CD4-positive, alpha-beta T cell treated with Interleukin-4 for 1 hour (primary cell): ENCODE results near the gene DTX1.

ENCODE experiments used
- DNase-seq, 2 donors: peaks; one replicate each; pipeline ENCODE4 v3.0.0-alpha.2; 2020 to 2022

Gene DTX1

DNA sequence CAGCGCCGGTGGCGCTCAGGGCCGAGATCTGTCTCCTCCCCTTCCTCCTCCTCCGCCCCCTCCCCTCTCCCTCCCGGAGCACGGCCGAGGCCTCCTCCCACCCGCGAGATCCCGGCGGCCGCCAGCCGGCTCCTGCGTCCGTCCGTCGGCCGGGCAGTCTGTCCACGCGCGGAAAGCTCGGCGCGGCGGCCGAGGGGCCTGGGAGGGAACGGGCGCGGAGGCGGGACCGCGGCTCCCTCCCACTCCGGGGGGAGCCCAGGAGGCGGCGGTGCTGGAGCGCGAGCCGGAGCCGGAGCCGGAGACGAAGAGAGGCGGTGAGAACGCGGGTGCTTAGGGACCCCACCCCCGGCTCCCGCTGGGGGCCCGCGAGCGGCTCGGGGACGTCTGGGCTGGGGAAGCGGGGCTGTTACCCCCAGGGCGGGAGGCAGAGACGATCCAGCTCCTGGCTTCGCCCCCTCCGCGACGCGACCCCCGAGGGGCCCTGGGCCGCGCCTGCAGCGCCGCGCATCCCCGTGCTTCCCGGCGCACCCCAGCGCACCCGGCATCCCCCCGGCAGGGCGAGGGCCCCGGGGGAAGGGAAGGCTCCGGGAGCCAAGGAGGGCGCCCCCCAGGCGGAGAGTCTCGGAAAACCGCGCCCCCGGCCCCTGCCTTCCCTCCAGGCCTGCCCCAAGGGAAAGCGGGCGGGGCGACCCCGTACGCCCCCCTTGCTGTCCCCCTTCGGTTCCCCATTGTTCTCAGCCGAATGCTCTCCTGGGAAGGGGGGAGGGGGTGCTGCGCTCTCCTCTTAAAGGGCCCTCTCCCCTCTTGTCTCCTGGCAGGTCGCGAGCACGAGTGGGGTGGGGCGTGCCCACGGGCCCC is at the start of gene DTX1:
Gene DTX1, plus strand, starts transcription at position 100 of the 858 bp plus-strand sequence. CDS start 1,463 bp downstream, outside the sequence.
- DNase-seq: peak; percentile 22 to 39

DNA sequence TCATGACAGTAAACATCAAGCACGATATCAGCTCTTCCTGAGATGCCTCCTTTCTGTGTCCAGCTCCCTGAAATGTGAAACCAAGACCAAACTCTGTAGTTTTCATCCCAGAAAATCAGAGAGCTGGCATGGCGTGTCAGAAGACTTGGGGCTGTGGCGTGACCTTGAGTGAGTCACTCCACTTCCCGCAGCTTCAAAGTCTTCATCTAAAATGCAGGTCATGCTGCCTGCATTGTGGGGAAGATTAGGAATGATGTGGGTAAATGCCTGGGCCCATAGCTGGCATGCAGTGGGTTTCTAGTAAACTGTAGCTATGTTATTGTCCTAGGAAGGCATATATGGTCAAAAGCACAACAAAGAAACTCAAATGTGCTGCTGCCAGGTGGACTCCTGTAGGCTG is 49.4 kb upstream of the DTX1 start:
- no peak for DNase-seq

DNA sequence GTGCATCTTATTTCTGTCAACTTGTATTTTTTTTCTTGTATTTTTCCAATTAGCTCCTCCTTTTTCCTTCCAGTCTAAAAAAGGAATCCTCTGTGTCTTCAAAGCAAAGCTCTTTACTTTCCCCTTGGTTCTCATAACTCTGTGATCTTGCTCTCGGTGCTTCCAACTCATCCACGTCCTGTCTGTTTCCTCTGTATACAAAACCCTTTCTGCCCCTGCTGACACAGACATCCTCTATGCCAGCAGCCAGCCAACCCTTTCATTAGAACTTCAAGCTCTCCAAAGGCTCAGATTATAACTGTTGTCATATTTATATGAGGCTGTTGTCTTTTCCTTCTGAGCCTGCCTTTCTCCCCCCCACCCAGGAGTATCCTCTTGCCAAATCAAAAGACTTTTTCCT is 45.8 kb upstream of the DTX1 start:
- no peak for DNase-seq

DNA sequence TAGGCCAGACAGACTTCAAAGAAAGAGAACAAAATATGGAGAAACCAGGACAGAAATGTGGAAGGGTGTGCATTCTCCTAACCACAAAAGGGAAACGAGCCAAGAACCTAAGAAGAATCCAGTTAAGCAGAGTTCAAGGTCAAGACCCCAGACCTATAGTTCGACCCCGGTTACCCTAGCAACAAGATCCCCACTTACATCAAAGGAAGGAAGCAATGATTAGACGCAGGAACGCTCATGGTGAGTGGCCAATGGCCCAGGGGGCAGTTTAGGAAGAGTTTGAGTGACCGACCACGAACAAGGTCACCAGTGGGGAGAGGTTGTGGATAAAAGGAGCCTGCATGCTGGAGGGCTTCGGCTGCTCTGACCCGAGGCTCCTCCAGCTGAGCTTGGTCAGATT is 42.0 kb upstream of the DTX1 start:
- DNase-seq: no peak

DNA sequence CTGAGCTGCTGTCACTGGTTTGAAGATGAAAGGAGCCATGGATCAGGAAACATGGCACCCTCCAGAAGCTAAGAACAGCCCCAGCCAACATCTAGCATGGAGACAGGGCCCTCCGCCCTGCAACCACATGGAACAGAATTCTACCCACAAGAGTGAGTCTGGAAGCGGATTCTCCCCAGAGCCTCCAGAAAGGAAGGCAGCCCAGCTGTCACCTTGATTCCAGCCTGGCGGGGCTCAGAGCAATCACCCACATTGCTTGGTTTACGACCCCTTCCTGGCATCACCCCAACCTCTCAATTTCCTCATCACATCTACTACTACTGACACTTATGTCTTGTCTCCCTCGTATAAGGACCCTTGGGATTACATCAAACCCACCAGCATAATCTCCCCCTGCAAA is 39.7 kb upstream of the DTX1 start:
- no peak for DNase-seq

DNA sequence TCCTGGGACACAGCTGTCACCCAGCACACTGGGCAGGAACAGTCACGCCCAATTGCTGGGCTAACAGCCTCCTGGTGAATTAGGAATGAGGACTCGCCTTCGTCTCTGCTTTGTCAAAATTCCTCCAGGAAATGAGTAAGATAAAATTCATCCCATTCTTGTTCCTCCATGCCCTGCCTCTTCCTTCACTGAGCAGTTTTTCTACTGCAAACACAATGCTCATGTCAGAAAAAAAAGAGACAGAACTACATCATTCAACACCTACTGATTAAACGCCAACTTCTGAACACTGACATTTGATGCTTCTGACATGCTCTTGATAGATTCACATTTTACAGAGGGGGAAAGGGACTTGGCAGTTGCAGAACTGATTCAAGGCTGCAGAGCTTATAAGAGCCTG is 37.5 kb upstream of the DTX1 start:
- no peak for DNase-seq

DNA sequence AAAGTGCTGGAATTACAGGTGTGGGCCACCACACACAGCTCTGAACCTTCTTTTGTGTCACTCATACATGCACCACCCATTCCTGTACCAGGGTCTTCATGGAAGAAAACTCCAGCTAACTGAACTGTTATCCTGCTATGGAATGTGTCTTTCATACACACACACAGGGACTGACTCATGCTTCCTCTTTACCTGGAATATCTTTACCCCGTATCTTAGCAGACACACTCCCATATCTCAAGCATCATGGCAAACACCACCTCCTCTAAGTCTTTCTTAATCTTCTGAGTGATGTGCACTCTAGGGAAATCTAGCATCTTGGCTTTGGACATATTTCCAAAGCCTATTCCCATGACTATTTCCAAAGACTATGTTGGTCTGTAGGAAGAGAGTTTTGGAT is 35.0 kb upstream of the DTX1 start:
- DNase-seq: no peak

DNA sequence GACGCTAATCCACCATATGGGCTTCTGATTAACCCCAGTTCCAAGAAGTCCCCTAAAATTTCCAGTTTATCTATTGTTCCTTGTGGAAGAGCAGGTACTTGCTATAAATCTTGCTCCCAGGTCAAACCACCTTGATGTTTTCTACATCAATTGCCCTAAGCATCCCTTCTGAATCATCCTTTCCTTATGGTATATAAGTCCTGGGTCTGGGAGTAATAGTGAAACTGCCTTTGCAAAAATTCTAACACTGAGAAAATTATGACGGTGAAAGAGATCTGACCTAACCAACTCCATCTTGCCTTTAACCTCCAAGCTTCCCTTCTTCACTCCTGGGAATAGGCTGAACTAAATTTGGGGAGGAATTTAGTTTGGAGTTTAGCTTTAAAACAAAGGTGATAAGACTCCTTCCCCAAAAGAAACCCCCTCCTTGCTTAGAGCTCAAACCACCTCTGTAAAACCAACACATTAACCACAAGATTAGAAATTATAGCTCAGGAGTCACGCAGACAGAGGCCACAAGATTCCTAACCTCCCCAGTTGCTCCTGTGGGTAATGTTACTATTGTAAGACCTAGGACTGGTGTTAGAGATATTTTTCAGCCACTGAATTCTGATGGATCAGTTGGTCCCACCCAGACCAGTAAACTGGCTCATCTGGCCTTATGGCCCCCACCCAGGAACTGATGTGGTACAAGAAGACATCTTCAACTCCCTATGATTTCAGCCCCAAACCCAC is 33.8 kb upstream of the DTX1 start:
- no peak for DNase-seq

DNA sequence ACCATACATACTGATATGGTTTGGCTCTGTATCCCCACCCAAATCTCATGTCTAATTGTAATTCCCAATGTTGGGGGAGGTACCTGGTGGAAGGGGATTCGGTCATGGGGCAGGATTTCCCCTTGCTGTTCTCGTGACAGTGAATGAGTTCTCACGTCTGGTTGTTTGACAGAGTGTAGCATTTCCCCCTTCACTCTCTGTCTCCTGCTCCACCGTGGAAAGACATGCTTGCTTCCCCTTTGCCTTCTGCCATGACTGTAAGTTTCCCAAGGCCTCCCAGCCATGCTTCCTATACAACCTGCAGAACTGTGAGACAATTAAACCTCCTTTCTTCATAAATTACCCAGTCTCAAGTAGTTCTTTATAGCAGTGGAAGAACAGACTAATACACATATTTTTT is 28.8 kb upstream of the DTX1 start:
- no peak for DNase-seq

DNA sequence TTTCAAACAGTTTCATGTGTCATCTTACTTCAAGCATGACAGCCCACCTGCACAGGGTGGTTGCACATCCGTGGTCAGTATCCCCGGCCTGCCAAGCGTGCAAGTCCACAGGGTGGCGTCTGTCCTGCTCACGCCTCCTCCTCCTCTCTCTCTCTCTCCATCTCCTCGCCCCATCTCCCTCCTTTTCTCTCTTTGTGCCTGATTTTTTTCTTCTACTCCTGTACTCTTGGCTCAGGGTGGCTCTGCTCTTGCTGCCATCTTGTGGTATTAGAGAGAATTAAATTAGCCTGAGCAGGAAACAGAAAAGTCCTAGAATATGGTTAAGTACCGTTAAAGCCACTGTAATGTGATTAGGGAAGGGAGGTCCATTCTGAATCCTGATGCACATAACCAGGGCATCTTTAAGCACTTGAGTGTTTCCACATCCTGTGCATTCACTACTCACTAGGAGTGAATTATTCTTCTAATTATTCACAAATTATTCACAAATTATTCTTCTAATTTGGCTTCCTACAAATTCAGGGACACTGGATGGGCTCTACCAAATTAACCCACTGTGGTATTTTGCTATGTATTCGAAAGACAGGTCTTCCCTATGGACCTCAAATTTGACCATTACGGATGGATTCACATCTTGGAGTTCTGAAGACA is 25.5 kb upstream of the DTX1 start:
- DNase-seq: peak in 1 of 2 donors; percentile 45

DNA sequence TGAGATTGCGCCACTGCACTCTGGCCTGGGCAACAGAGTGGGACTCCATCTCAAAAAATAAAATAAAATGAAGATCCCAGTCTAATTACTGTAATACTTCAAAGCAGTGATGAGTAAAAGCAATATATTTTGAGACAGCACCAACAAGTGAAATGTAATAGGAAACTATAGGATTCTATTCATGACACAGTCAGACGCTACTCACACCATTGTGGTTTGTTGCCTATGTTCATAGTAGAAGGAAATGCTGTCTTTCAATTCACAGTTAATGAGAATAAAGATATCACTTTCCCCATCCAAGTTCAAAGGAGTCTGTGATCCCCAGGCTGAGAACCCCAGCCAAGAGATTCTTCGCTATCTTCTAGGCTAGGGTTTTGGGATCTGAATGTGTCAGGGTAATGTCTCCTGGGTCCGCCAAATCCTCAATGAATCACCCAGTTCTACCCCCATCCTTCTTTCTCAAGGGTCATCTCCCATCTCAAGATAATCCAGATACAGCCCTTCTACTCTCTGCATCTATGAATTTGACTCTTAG is 16.6 kb upstream of the DTX1 start:
- DNase-seq: no peak

DNA sequence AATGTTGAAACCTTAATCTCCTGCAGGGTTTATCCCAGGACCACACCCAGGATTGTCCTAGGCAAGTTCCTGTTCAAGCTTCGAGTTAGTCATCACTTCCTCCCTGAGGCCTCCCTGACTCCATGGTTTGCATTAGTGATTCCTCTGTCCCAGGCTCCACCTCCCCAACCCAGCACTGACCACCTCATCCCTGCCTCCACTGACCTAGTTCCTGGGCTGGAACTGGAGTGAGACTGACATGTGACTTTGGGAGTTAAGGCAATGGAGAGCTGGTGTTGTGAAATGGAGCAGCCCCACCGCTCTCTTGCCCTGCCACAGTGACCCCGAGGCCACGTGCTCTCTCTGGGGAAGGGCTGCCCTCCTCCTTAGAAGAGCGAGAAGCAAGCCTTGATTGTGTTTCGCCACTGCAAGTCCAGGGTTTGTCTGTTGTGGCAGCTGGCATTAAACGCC is 15.8 kb upstream of the DTX1 start:
- peak in 1 of 2 donors; percentile 68 for DNase-seq

DNA sequence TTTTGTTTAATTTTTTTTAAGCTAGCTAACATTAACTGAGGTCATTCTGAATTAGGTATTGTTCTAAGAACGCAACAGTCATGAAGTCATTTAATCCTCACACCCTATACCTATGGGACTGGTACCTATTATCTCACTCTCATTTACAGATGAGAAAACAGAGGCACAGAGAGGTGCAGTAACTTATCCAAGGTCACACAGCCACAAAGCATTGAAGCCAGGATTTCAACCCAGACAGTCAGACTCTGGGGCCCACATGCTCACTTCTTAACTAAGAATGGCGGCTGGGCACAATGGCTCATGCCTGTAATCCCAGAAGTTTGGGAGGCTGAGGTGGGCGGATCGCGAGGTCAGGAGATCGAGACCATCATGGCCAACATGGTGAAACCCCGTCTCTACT is 15.0 kb upstream of the DTX1 start:
- DNase-seq: no peak

DNA sequence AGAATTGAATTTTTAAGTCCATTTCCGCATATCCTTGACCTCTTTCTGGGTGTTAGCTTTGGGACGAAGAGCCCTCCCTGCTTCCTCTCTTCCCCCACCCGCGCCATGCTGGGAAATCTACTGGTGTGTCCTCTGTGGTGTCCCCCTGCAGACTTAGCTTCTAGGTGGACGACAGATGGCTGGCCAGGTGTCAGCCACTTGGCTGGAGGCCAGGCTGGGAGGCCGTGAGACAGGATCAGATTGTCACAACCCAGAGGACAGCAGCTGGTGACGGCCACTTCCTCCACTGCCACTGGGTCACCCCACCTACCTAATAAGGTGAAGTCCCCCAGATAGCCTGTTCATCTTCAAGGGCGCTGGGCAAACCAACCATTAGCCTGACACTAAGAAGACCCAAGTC is 13.3 kb upstream of the DTX1 start:
- DNase-seq: no peak

DNA sequence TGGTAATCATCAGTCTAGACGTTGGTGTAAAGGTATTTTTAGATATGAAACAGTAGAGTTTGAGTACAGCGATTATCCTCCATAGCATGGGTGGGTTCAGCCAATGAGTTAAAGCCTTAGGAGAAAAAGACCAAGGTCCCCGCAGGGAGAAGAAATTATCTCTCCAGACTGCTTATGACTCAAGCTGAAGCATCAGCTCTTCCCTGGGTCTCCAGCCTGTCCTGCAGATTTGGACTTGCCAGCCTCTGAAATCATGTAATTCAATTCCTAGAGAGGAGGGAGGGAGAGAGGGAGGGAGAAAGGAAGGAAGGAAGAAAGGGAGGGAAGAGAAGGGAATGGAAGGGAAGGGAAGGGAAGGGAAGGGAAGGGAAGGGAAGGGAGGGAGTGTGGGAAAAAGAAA is 12.0 kb upstream of the DTX1 start:
- DNase-seq: no peak

DNA sequence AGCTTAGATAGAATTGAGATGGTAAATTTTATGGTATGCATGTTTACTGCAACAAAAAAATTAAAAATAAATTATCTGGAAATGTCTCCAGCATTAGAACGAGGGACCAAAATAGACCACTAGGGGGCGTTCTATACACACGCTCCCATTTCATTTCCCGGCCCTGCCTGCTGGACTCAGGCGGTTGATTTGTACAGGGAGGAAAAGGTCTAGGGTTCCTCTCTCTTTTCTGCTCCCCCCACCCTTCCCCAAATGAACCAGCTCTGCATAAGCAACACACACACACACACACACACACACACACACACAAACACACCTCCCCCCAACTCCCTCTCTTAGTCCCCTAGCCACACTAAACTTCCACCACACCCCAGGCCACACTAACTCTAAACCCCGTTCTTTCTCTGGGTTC is 7.8 kb upstream of the DTX1 start:
- peak; percentile 72 to 80 for DNase-seq

DNA sequence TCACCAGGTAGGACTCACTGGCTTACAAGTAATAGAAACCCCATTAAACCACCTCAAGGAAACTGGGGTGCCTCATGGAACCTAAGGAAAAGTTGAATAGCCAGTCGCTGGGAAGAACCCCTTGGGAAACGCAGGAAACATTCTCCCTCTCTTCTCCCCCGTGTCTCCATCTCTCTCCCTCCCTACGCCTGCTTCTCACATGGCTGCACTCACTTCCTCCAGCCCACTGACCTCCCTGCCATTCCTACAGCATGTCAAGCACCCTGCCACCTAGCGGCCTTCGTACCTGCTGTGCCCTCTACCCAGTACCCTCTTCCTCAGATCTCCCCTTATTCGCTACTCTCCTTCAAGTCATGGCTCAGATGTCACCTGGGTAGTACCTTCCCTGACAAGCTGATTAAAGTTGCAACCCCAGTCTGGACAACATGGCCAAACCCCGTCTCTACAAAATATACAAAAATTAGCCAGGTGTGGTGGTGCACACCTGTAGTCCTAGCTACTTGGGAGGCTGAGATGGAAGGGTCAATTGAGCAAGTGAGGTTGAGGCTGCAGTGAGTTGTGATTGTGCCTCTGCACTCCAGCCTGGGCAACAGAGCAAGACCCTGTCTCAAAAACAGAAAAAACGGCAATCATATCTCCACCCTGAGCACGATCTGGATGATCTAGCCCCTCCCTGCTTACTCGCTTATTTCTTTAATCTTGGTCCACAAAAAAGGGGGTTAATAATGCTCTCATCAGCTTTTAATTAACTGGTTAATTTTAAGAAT is 6.4 kb upstream of the DTX1 start:
- no peak for DNase-seq

DNA sequence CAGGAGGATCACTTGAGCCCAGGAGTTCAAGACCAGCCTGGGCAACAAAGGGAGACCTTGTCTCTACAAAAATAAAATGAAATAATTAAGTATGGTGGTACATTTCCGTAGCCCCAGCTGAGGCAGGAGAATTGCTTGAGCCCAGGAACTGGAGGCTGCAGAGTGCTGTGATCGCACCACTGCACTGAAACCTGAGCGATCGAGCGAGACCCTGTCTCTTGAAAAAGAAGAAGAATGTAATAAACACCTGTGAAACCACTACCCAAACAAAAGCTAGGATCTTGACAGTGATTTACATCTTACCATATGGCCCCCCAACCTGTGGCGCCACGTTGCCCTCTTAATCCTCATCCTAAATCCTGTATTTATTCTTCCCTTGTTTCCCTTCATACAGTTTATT is 5.7 kb upstream of the DTX1 start:
- no peak for DNase-seq

DNA sequence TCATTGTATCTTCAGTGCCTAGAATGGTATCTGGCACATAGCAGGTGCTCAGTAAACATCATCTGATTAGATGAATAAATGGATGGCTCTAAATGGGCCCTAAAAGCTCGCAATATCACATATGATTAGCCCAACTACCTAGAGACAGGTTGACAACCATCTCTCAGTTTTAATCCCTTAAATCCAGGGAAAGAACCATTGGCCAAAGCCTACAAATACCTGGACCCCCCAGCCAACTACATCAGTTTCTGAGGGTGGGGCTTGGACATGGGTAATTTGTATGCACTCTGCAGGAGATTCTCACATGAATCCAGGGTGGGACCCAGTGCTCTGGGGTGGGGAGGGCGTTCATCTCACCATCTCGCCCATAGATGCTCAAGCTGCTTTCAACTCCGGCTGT is 4.8 kb upstream of the DTX1 start:
- no peak for DNase-seq

DNA sequence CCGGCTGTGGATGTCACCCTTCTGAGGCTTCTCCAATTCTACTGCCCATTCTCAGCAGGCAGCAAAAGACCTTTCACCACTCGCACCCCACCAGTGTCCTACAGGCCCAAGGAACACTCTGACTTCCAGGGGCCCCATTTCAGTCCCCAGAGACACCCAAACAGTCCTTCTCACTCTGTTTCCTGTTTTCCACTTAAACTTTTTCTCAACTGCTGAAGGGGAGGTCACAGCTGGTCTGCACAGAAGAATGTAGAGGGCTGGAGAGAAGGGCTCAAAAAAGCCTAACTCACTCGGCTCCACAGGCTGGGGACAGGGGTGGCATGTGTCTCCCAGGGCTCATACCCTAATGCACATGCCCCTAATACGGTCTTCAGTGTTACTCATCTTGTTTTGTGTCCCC is 4.2 kb upstream of the DTX1 start:
- no peak for DNase-seq

DNA sequence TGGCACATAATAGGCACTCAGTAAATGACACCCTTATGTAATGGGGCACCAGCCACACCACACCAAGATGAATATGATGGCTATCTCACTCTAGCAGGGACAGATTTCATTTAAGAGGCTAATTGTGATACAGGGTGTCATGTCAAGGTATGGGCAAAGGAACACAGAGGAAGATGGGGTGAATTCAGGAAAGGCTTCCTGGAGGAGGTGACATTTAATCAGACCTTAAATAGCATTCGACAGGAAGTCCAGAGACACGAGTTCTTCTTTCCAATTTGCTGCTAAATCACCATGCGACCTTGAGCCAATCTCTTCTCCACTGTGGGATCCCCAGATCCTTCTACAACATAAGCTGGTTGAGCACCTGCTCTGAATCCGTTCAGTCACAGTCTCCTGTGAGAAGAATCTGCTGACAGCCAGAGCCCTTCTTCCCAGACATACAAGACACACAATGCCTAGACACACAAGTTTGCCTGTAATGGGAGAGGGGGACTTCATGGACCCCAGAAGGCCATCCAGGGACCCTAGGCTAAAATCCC is 1.5 kb upstream of the DTX1 start:
- no peak for DNase-seq

DNA sequence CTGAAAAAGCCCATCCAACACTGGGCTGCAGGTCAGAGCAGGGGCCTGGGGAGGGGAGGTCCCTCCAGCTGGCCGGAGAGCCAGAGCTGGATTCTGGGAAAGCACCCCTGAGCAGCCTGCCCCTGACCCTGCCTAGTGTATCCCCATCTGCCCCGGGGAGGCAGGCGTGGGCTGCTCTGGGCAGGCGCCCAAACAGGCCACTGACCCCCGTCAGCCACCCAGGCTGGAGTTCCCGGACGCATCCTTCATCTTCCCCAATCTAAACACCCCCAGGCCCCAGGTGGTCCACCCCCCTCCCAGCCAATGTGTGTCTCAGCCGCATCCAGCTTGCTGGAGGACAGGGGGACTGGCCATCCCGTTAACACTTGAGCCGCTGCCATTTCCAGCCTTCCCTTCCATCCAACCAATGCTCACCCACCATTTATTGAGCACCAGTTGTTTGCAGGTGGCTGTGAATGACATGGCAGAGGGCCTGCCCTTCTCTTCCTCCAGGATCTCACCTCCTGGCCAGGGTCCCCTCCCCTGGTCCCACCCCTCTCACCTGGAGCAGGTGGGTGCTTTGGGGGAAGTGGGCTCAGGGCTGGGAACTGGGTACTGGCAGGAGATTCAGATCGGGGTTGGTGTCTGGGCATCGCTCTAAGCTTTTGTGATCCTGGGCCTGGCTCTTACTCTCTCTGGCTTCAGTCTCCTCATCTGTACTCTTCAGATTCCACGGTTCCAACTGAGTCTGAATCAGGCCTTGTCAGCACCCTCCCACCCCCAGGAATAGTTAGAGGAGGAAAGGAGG is 743 bp upstream of the DTX1 start:
- no peak for DNase-seq
